Suprapubic skin (tissue), 4 donors: ENCODE measurements around the gene RASGEF1C. TPM values are rescaled to one million over a fixed set of nuclear protein-coding genes. Genes with fewer than 3 reads are reported as not detected.
A peak's percentile ranks its signal among the peaks of the same experiment; 100 is the strongest.

Source experiments
- DNase-seq, 2 donors: peaks; one replicate each; pipeline ENCODE4 v3.0.0-alpha.2; 2019; ENCODE audit warnings: low spot score in 2 of 2
- H3K27ac ChIP-seq: fragments of 200-600 bp; sonication (generic); one replicate; pipeline ENCODE4 v1.5.1; 2019
- H3K27me3 ChIP-seq: fragments of 200-600 bp; sonication (generic); one replicate; pipeline ENCODE4 v1.5.1; 2019
- H3K36me3 ChIP-seq: fragments of 200-600 bp; sonication (generic); one replicate; pipeline ENCODE4 v1.5.1; 2019
- H3K4me1 ChIP-seq: fragments of 200-600 bp; sonication (generic); one replicate; pipeline ENCODE4 v1.5.1; 2019
- H3K4me3 ChIP-seq: fragments of 200-600 bp; sonication (generic); one replicate; pipeline ENCODE4 v1.5.1; 2019; ENCODE audit warnings: mild to moderate bottlenecking
- H3K9me3 ChIP-seq: fragments of 200-600 bp; sonication (generic); one replicate; pipeline ENCODE4 v1.5.1; 2019
- EP300 ChIP-seq: sonication (generic); formaldehyde crosslinking; IDR thresholded peaks from one replicate; pipeline ENCODE4 v1.6.1; 2017; ENCODE audit warnings: antibody characterized with exemption
- POLR2A ChIP-seq, 2 donors: fragments of 450-650 bp; IDR thresholded peaks; one replicate each; pipeline ENCODE4 v1.6.1; 2017; ENCODE audit warnings: antibody characterized with exemption in 2 of 2, mild to moderate bottlenecking in 2 of 2, moderate library complexity in 2 of 2
- POLR2AphosphoS5 ChIP-seq, 3 donors: sonication (generic); formaldehyde crosslinking; IDR thresholded peaks; one replicate each; pipeline ENCODE4 v1.6.1; 2017; ENCODE audit warnings: antibody characterized with exemption in 3 of 3
- WGBS: methylation state at CpG from one replicate; pipeline ENCODE4 v1.1.5; 2018; 5-methylcytosine and 5-hydroxymethylcytosine counted together
- total RNA-seq, 4 donors: library from RNA; depleted of rRNA; stranded (reverse); fragments of >200 nt; gene quantifications; one replicate each; pipeline ENCODE4 v1.1.0, GENCODE V29; 2016
- TF ChIP-seq, protein P1 (sequence below), 2 donors: fragments of 200-600 bp in 1 of 2; fragments of 450-650 bp in 1 of 2; sonication (generic) in 1 of 2; IDR thresholded peaks; one replicate each; pipeline ENCODE4 v1.5.1; 2016 to 2019; ENCODE audit warnings: antibody characterized with exemption in 2 of 2, mild to moderate bottlenecking in 1 of 2, moderate library complexity in 1 of 2

RASGEF1C gene
- total RNA-seq, 4 donors from 2014 or later: 0.64 to 0.89 (median 0.81) TPM

DNA sequence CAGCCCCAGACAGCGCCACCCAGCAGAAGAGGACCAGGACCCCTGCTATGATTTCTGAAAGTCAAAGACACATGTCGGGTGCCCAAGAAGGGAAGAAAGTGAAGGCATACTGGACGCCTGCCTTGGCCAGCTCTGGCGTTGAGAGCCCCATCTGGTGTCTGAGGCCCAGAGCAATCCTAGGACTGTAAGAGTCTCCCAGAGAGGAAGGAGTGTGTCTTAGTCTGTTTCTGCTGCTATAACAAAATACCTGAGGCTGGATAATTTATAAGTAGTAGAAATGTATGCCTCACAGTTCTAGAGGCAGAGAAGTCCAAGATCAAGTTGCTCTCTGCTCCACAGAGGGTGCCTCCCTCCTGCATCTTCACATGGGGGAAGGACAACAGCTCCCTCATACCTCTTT is 10.8 kb downstream of the RASGEF1C start:
- no peak overlapping the region for H3K4me3 ChIP-seq
- WGBS: 100% methylated on average over 4 of the region's 4 CpGs
- no peak overlapping the region for H3K27ac ChIP-seq
- H3K36me3 ChIP-seq: no peaks in the 10 kb centered on the region
- no peaks in the 10 kb centered on the region for H3K4me1 ChIP-seq
- peak in 1 of 2 donors; percentile 15 for DNase-seq
- TF ChIP-seq EP300 (no peak), POLR2AphosphoS5 (IDR thresholded peaks at IDR 0.05) (no peak), POLR2A (IDR thresholded peaks at IDR 0.05) (no peak)
- TF ChIP-seq, protein P1, sequence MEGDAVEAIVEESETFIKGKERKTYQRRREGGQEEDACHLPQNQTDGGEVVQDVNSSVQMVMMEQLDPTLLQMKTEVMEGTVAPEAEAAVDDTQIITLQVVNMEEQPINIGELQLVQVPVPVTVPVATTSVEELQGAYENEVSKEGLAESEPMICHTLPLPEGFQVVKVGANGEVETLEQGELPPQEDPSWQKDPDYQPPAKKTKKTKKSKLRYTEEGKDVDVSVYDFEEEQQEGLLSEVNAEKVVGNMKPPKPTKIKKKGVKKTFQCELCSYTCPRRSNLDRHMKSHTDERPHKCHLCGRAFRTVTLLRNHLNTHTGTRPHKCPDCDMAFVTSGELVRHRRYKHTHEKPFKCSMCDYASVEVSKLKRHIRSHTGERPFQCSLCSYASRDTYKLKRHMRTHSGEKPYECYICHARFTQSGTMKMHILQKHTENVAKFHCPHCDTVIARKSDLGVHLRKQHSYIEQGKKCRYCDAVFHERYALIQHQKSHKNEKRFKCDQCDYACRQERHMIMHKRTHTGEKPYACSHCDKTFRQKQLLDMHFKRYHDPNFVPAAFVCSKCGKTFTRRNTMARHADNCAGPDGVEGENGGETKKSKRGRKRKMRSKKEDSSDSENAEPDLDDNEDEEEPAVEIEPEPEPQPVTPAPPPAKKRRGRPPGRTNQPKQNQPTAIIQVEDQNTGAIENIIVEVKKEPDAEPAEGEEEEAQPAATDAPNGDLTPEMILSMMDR (IDR thresholded peaks at IDR 0.05): no peak
- H3K27me3 ChIP-seq: peaks cover 21% of the 10 kb centered on the region
- H3K9me3 ChIP-seq: no peaks in the 10 kb centered on the region

DNA sequence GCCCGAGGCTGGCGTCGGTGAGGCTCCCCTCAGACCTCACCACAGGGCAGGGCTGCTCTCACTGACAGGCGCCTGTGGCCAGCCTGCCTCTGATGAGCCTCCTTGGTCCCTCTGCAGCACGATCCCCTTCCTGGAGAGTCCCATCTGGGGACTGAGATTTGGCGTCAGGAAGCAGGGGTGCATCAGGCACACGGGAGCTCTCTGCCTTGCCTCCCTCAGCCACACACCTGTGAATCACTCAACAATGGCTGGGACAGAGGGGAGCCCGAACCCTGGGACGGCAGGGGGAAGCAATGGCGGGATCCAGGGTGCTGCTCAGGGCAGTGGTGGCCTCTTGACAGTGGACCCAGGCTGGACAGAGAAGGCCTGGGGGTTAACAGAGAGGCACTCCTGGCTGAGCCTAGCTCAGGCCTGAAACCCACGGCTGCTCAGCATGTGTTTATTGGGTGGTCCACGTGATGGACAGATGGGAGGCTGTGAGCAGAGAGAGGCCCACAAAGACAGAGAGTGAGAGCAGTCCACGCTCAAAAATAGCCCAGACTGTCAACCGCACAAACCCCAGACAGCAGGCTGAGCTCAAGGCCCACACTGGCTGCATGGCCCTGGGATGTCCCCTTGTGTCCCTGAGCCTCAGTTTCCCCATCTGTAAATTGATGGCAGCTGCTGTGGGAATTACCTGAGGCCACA is 11.9 kb downstream of the RASGEF1C start:
- no peak overlapping the region for H3K4me3 ChIP-seq
- 69% methylated on average over 5 of the region's 14 CpGs for WGBS
- H3K4me1 ChIP-seq: no peaks in the 10 kb centered on the region
- H3K27ac ChIP-seq: no peak overlapping the region
- H3K36me3 ChIP-seq: no peaks in the 10 kb centered on the region
- TF ChIP-seq POLR2A (IDR thresholded peaks at IDR 0.05): no peak
- no peak for TF ChIP-seq EP300
- TF ChIP-seq, protein P1 (IDR thresholded peaks at IDR 0.05): no peak
- no peak for TF ChIP-seq POLR2AphosphoS5 (IDR thresholded peaks at IDR 0.05)
- DNase-seq: peak in 1 of 2 donors; percentile 47
- H3K27me3 ChIP-seq: peaks cover 21% of the 10 kb centered on the region
- H3K9me3 ChIP-seq: no peaks in the 10 kb centered on the region

DNA sequence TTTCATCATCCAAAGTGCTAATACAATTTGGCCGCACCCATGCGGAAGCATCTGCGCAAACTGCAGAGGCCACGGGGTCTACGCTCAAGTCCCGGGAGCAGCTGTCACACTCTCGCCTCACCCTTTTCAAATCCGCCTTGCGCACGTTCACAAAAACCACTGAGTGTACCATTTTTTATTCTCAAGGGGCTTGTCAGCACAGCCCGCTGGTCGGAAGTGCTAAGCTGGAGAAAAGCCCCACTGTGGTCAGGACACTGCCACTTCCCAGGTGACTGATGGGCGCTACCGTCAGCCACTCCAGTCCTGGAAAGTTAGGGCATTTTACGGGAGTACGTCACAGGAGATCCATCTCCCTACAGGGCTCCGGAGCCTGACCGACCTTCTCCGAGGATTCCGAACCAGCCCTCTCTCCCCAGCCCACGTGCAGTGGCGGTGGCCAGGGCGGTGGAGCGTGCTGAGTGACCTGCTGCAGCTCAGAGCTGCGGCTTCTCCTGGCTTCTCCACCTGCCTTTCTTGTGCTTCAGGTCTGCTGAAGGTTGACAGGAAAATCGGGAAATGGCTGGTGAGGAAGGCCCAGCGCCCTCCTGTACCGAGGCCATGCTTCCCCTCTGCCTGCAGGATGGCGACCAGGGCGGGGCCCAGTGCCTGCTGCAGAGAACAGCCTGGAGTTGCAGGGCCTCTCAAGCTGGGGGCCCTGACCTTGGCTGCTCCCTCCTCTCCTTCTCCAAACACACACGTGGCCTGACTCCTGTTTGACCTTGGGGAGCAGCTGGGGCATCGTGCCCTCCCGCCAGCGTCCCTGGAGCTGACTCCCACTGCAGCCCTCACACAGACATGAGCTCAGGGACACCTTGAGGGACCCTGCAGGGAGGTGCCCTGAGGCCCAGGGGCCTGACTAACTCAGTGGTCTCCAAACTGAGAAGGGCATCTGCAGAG is 14.3 kb downstream of the RASGEF1C start:
- Histone ChIP-seq H3K27me3 (peaks cover 13% of the 10 kb centered on the region), H3K9me3 (no peaks in the 10 kb centered on the region), H3K4me1 (no peaks in the 10 kb centered on the region), H3K36me3 (no peaks in the 10 kb centered on the region), H3K27ac (no peak overlapping the region), H3K4me3 (no peak overlapping the region)
- peak; percentile 30 to 57 for DNase-seq
- 86% methylated on average over 34 of the region's 34 CpGs for WGBS
- TF ChIP-seq POLR2AphosphoS5 (IDR thresholded peaks at IDR 0.05): no peak
- no peak for TF ChIP-seq EP300
- TF ChIP-seq, protein P1 (IDR thresholded peaks at IDR 0.05): no peak
- TF ChIP-seq POLR2A (IDR thresholded peaks at IDR 0.05): no peak

DNA sequence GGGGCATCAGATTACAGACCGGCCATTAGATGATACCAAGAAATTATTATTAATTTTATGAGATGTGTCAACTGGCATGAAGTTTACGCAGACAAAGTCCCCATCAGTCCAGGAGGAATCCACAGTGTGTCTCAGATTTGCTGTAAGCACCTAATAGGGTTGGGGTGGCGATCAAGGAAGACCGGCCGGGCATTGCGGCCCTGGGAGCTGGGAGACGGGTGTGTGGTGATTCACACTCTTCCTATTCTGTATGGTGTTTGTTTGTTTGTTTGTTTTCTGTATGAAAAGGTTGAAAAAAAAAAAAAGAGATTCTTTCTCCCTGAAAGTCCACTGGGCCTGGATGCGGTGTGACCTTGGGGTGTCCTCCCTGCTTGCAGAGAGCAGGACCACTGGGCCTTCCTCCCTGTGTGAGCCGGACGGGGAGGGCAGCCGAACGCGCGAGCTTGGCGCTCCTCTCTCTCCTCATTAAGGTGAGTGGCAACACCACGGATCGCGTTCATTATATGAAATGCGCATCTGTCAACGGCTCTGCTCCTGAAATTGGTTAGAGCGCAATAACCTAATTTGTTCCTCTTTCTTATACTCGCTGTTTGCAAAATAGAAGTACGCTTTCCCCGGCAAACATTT is 15.1 kb downstream of the RASGEF1C start:
- Histone ChIP-seq H3K4me1 (no peaks in the 10 kb centered on the region), H3K4me3 (no peak overlapping the region), H3K9me3 (no peaks in the 10 kb centered on the region), H3K27me3 (peaks cover 9% of the 10 kb centered on the region), H3K27ac (no peak overlapping the region), H3K36me3 (no peaks in the 10 kb centered on the region)
- DNase-seq: peak; percentile 36 to 50
- no peak for TF ChIP-seq POLR2A (IDR thresholded peaks at IDR 0.05)
- TF ChIP-seq EP300: no peak
- TF ChIP-seq, protein P1 (IDR thresholded peaks at IDR 0.05): no peak
- no peak for TF ChIP-seq POLR2AphosphoS5 (IDR thresholded peaks at IDR 0.05)
- WGBS: 93% methylated on average over 24 of the region's 24 CpGs
